ENCODE data around the gene ARTN. TPM values are rescaled to one million over a fixed set of nuclear protein-coding genes. Genes with fewer than 3 reads are reported as not detected.

Gene ARTN
- total RNA-seq, 1 experiment from 2014 or later: 10.6 TPM

GRCh38 chr1:43969746-43970466 lies 36.3 kb downstream of the ARTN start, which contains the start of gene DPH2:
TSS of gene DPH2 (plus strand) at chr1:43970010. CDS start at chr1:43970176, 166 bp downstream.
- Histone ChIP-seq H4K20me1 (ENCODE audit: control insufficient read depth, insufficient read depth, insufficient read length) (no peaks in the 10 kb centered on the region), H3K18ac (ENCODE audit: insufficient read length, low read depth, low read length) (no peak within 1 kb of the TSS), H4K5ac (ENCODE audit: insufficient read length, low read depth, low read length) (no peak within 1 kb of the TSS), H3K27ac (ENCODE audit: insufficient read length, low read depth, low read length) (no peak within 1 kb of the TSS), H3K9ac (ENCODE audit: extremely low read depth, insufficient read length, low read length) (peak within 1 kb of the TSS; percentile 68), H3K4me2 (ENCODE audit: insufficient read depth, insufficient read length, low read length) (peak within 1 kb of the TSS; percentile 81), H3K79me1 (ENCODE audit: insufficient read depth, low read depth, low read length, poor library complexity, severe bottlenecking) (peaks cover 3% of the 10 kb centered on the region), H4K91ac (ENCODE audit: insufficient read length, low read depth, low read length) (no peak within 1 kb of the TSS), H3T11ph (ENCODE audit: low read length) (no peak within 1 kb of the TSS), H3K23me2 (ENCODE audit: insufficient read length, low read depth, low read length, poor library complexity, severe bottlenecking) (peaks cover 11% of the 10 kb centered on the region), H2BK120ac (ENCODE audit: low read depth, low read length, poor library complexity, severe bottlenecking) (no peak within 1 kb of the TSS), H3K79me2 (ENCODE audit: insufficient read depth, low read length) (no peaks in the 10 kb centered on the region; the same call in 1 of the 2 replicates), H4K8ac (replicated peaks; ENCODE audit: insufficient read length, low read depth, low read length) (no peak within 1 kb of the TSS), H3K27me3 (ENCODE audit: insufficient read depth, low read length) (no peaks in the 10 kb centered on the region), H3K23ac (ENCODE audit: insufficient read length, low read depth, low read length) (no peak within 1 kb of the TSS), H3K9me3 (ENCODE audit: control insufficient read depth, low read depth, low read length) (no peaks in the 10 kb centered on the region), H2BK20ac (ENCODE audit: low read depth, low read length, poor library complexity, severe bottlenecking) (no peak within 1 kb of the TSS), H2AK5ac (ENCODE audit: insufficient read length, low read length) (no peak within 1 kb of the TSS), H2BK5ac (ENCODE audit: insufficient read length, low read length) (no peak within 1 kb of the TSS), H2BK15ac (ENCODE audit: low read depth, low read length) (no peak within 1 kb of the TSS), H2AFZ (ENCODE audit: low read length) (no peak within 1 kb of the TSS), H3K4ac (ENCODE audit: low read depth, low read length) (no peak within 1 kb of the TSS), H2BK12ac (ENCODE audit: insufficient read length, low read depth, low read length) (no peak within 1 kb of the TSS), H3K4me1 (ENCODE audit: insufficient read depth, low read length) (no peaks in the 10 kb centered on the region; the same call in 1 of the 2 replicates), H3K56ac (ENCODE audit: insufficient read length, low read depth, low read length) (no peak within 1 kb of the TSS), H3K14ac (ENCODE audit: insufficient read depth, low read length) (no peak within 1 kb of the TSS; the same call in 1 of the 2 replicates)
- H3K9me3 Mint-ChIP-seq: no peaks in the 10 kb centered on the region
- H3K4me3 Mint-ChIP-seq: peak within 1 kb of the TSS; percentile 98 to 100
- no CpG with 5 or more reads among the region's 47 CpGs for WGBS (ENCODE audit: extremely low coverage, insufficient read length, low lambda C conversion rate)
- 0 out of 3 replicates have a peak, but pooled peaks have one; percentile 14 for TF ChIP-seq CTCF (conservative IDR thresholded peaks at IDR 0.05)
- DNase-seq: peak; percentile 99
- peaks cover 18 to 20% of the 10 kb centered on the region in 2 experiments for H3K4me1 Mint-ChIP-seq
- H3K27me3 Mint-ChIP-seq (ENCODE audit: low read depth): peaks cover 1% of the 10 kb centered on the region
- H3K27ac Mint-ChIP-seq: peak within 1 kb of the TSS in 2 of 3 experiments; percentile 59 to 95; a peak in 4 of 7 replicates
- H3K36me3 Mint-ChIP-seq (ENCODE audit: insufficient read depth in 1 of 3, low read depth in 3 of 3): peaks cover 10 to 29% (median 14%) of the 10 kb centered on the region in 3 experiments; a peak in 6 of 7 replicates
